HEK293 (cell line): ENCODE measurements around the gene TAS1R2.
"Not testable (repeated sequence)": the region's sequence is repeated elsewhere in the genome, so short reads cannot be mapped to it uniquely, and the experiment has no call there.

Experiments
- CTCF ChIA-PET: fragments of 350-600 bp; formaldehyde crosslinking; extraction: SDS; loops from one replicate; lab custom pipeline; 2021; ENCODE audit warnings: antibody characterized with exemption; lab: Yijun Ruan, JAX
- POLR2A ChIA-PET: fragments of 300-600 bp; formaldehyde crosslinking; extraction: SDS; loops from one replicate; lab custom pipeline; 2020; ENCODE audit warnings: antibody characterized with exemption, inconsistent platforms; lab: Yijun Ruan, JAX
- H3K27ac ChIP-seq: fragments of 200-500 bp; sonication (Bioruptor generic); 2 replicates; pipeline ENCODE4 v1.5.1; 2014; ENCODE audit warnings: low read depth, low read length, control low read depth, inconsistent platforms; ENCODE audit errors: extremely low read depth
- H3K36me3 ChIP-seq, 2 experiments: fragments of 200-500 bp in 1 of 2; sonication (Bioruptor generic) in 1 of 2; 1 replicate in 1 of 2; 2 replicates in 1 of 2; pipeline ENCODE4 v1.5.1; 2014 to 2017; ENCODE audit warnings: inconsistent platforms in 2 of 2, low read length in 2 of 2; ENCODE audit not compliant: control insufficient read depth in 2 of 2, insufficient read depth in 1 of 2
- H3K4me1 ChIP-seq: fragments of 200-500 bp; sonication (Bioruptor generic); 2 replicates; pipeline ENCODE4 v1.5.1; 2014; ENCODE audit warnings: mild to moderate bottlenecking, low read length, inconsistent platforms; ENCODE audit not compliant: control insufficient read depth, insufficient read depth
- H3K4me3 ChIP-seq: 2 replicates; pipeline ENCODE4 v1.5.1; 2011; ENCODE audit warnings: low read depth, mild to moderate bottlenecking, control low read depth, low read length, moderate library complexity
- H3K9me3 ChIP-seq: fragments of 200-500 bp; sonication (Bioruptor generic); 2 replicates; pipeline ENCODE4 v1.5.1; 2014; ENCODE audit warnings: low read depth, low read length, inconsistent platforms; ENCODE audit not compliant: control insufficient read depth, insufficient read depth
- ATF2 ChIP-seq: fragments of 450-650 bp; formaldehyde crosslinking; IDR thresholded peaks from 2 replicates; pipeline ENCODE4 v1.5.1; 2016; ENCODE audit warnings: missing biosample characterization, missing genetic modification characterization, low read depth
- HOXA7 ChIP-seq: sonication (generic); formaldehyde crosslinking; IDR thresholded peaks from 2 replicates; pipeline ENCODE4 v1.8.1; 2022; ENCODE audit warnings: missing genetic modification reagents, borderline replicate concordance
- MEIS1 ChIP-seq: sonication (generic); formaldehyde crosslinking; IDR thresholded peaks from 2 replicates; pipeline ENCODE4 v1.8.1; 2022; ENCODE audit warnings: missing genetic modification reagents, mild to moderate bottlenecking, borderline replicate concordance
- PRDM1 ChIP-seq: fragments of 450-650 bp; formaldehyde crosslinking; IDR thresholded peaks from 2 replicates; pipeline ENCODE4; 2016; ENCODE audit warnings: missing biosample characterization, missing genetic modification characterization
- REST ChIP-seq: fragments of 450-650 bp; formaldehyde crosslinking; IDR thresholded peaks from 2 replicates; pipeline ENCODE4 v1.5.1; 2016; ENCODE audit warnings: missing biosample characterization, missing genetic modification characterization
- ZNF184 ChIP-seq: fragments of 450-650 bp; IDR thresholded peaks from 2 replicates; pipeline ENCODE4 v1.5.1; 2018; ENCODE audit warnings: missing biosample characterization, mild to moderate bottlenecking, missing genetic modification characterization
- ZNF280C ChIP-seq: fragments of 450-650 bp; formaldehyde crosslinking; IDR thresholded peaks from 2 replicates; pipeline ENCODE4 v1.5.1; 2016; ENCODE audit warnings: missing biosample characterization, missing genetic modification characterization
- ZNF398 ChIP-seq: fragments of 450-650 bp; formaldehyde crosslinking; IDR thresholded peaks from 2 replicates; pipeline ENCODE4 v1.5.1; 2017; ENCODE audit warnings: missing biosample characterization, missing genetic modification characterization
- ZNF518A ChIP-seq: fragments of 450-650 bp; formaldehyde crosslinking; conservative IDR thresholded peaks from 2 replicates; pipeline ENCODE4 v1.5.1; 2016; ENCODE audit warnings: low read depth, missing biosample characterization, missing genetic modification characterization
- ZNF654 ChIP-seq: fragments of 450-650 bp; formaldehyde crosslinking; IDR thresholded peaks from 2 replicates; pipeline ENCODE4 v1.5.1; 2016; ENCODE audit warnings: low read depth, missing biosample characterization, missing genetic modification characterization
- ZNF677 ChIP-seq: fragments of 450-650 bp; IDR thresholded peaks from 2 replicates; pipeline ENCODE4 v1.5.0; 2018; ENCODE audit warnings: missing biosample characterization, mild to moderate bottlenecking, missing genetic modification characterization, moderate library complexity
- ZXDB ChIP-seq: fragments of 450-650 bp; formaldehyde crosslinking; IDR thresholded peaks from 2 replicates; pipeline ENCODE4 v1.5.1; 2016; ENCODE audit warnings: missing biosample characterization, missing genetic modification characterization

The TAS1R2 gene

GRCh38 chr1:18893120-18893519 lies 33.7 kb upstream of the TAS1R2 start:
- Histone ChIP-seq H3K9me3 (no peaks in the 10 kb centered on the region), H3K4me3 (no peak overlapping the region), H3K4me1 (no peaks in the 10 kb centered on the region), H3K27ac (no peak overlapping the region), H3K36me3 (peaks cover 0 to 4% of the 10 kb centered on the region in 2 experiments; a peak in 1 of 3 replicates)
- no peak for TF ChIP-seq REST
- ChIA-PET CTCF (interaction anchor here (0.5 to 2.8 kb wide), 6 partner anchors 9 to 1453 kb away, joined by 3 to 13 read pairs (median 4); no protein-coding TSS in a partner anchor), POLR2A (no interaction called here)

- H3K4me3 ChIP-seq, H3K27ac ChIP-seq, H3K36me3 ChIP-seq, H3K9me3 ChIP-seq, H3K4me1 ChIP-seq, POLR2A ChIA-PET: not testable (repeated sequence)
- CTCF ChIA-PET, result interaction anchor here (0.6 to 2.8 kb wide), 3 partner anchors 8 to 165 kb away, joined by 5 to 13 read pairs (median 8); no protein-coding TSS in a partner anchor
These were observed 32.4 kb upstream of the TAS1R2 start for GRCh38 chr1:18891858-18892257.

- H3K4me3 ChIP-seq, result no peak overlapping the region
- no peaks in the 10 kb centered on the region for H3K4me1 ChIP-seq
- H3K27ac ChIP-seq, result no peak overlapping the region
- H3K36me3 ChIP-seq, result no peaks in the 10 kb centered on the region
- ChIA-PET POLR2A (interaction anchor here (1.2 kb wide), 1 partner anchor 11 kb away, joined by 3 read pairs; the partner anchor contains the start of gene ALDH4A1), CTCF (interaction anchor here (0.6 to 2.8 kb wide), 3 partner anchors 7 to 165 kb away, joined by 5 to 13 read pairs (median 8); no protein-coding TSS in a partner anchor)
- H3K9me3 ChIP-seq, result no peaks in the 10 kb centered on the region
- TF ChIP-seq ZNF184 (tag by site-specific recombination), result no peak
- no peak for TF ChIP-seq ZNF677
- no peak for TF ChIP-seq ZNF398 (tag by site-specific recombination)
- no peak for TF ChIP-seq HOXA7 (CRISPR knock-in tag)
- TF ChIP-seq ATF2 (tag by site-specific recombination), result no peak
- TF ChIP-seq ZNF518A (tag by site-specific recombination), result no peak
- no peak for TF ChIP-seq ZXDB (tag by site-specific recombination)
- no peak for TF ChIP-seq ZNF280C (tag by site-specific recombination)
- TF ChIP-seq ZNF654, result no peak
- no peak for TF ChIP-seq MEIS1 (CRISPR knock-in tag)
- TF ChIP-seq PRDM1 (tag by site-specific recombination), result no peak
These were observed 31.9 kb upstream of the TAS1R2 start for GRCh38 chr1:18891426-18891780.
